GM21423 (cell line): Measurements from ENCODE around the gene FGD4.
"Not testable (repeated sequence)": the region's sequence is repeated elsewhere in the genome, so short reads cannot be mapped to it uniquely, and the experiment has no call there.

Source experiments
- ATAC-seq: cut with Tn5 transposase; IDR thresholded peaks from one replicate; pipeline ENCODE4 v1.9.1; 2021; ENCODE audit warnings: mild to moderate bottlenecking, moderate library complexity; ENCODE audit not compliant: unreplicated experiment

FGD4 gene

DNA sequence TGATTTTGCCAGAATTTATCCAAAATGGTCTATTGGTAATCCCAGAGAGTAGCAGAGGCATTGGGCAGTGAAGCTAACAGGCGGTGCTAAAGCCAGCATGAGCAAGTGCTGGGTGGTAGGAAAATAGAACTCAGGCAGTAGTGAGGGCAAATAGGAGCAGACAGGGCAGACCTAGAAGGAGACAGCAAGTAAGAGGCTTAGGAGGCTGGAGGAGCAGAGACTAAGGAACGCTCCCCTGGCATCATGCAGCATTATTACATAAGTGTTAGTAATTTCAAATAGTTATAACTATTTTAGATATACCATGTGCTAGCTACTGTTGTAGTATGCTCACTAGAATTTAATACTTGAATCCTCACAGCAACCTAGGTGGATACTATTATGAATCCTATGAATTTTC lies 151.7 kb downstream of the FGD4 start:
- no peak for ATAC-seq

GRCh38 chr12:32558903-32559302 lies 159.5 kb downstream of the FGD4 start:
- peak; percentile 98 for ATAC-seq

DNA sequence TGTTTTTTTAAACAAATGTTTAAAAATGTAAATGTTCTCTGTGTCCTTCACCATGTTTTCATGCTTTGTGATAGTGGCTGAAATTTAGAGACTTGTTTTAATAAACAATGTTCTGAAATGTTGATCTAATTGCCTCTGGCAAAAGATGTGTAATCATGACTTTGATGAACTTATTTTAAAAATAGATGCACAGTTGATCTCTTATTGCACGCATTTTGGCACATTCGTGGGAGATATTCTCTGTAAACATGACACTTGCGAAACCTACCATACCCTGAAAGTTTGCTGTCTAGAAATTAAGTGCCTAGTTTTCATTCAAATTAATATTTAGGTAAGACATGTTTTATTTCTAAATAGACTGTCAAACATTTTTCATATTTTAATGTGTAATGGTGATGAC lies 160.1 kb downstream of the FGD4 start:
- no peak for ATAC-seq

DNA sequence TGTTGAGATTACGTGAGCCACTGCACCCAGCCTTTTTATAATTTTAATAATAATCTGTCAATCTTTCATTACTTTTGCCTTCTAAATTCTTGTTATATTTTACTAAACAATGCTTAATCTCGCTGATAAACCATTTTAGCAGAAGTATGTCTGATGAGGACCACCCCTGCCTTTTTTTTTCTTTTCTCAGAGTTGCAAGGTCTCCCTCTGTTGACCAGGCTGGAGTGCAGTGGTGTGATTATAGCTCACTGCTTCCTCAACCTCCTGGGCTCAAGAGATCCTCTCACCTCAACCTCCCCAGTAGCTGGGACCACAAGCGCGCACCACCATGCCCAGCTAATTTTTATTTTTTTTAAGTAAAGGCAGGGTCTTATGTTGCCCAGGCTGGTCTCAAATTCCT lies 161.2 kb downstream of the FGD4 start:
- ATAC-seq = no peak

- ATAC-seq = no peak
Observed at GRCh38 chr12:32561931-32562341, 162.6 kb downstream of the FGD4 start.

GRCh38 chr12:32562413-32562812 lies 163.1 kb downstream of the FGD4 start:
- not testable (repeated sequence) for ATAC-seq

- no peak for ATAC-seq
Observed at GRCh38 chr12:32566663-32567295, 167.4 kb downstream of the FGD4 start.

- no peak for ATAC-seq
Observed at GRCh38 chr12:32567296-32567674, 167.9 kb downstream of the FGD4 start.

GRCh38 chr12:32568228-32568627 lies 168.9 kb downstream of the FGD4 start:
- no peak for ATAC-seq

DNA sequence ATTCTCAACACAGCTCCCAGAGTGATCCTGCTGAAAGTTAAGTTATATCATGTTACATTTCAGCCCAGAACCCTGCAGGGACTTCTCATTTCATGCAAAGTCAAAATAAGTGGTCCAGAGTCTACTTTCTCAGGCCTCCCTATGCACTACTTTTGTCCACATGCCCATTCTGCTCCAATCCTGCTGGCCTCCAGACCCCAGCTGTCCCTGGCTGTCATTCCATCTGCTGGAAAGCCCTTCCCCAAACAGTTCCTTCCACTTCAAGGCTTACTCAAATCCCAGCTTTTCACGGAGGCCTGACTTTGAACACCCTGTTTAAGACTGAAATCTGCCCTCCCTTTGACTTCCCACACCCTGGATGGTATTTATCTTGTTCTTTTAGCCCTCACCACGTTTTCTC lies 169.9 kb downstream of the FGD4 start:
- no peak for ATAC-seq

DNA sequence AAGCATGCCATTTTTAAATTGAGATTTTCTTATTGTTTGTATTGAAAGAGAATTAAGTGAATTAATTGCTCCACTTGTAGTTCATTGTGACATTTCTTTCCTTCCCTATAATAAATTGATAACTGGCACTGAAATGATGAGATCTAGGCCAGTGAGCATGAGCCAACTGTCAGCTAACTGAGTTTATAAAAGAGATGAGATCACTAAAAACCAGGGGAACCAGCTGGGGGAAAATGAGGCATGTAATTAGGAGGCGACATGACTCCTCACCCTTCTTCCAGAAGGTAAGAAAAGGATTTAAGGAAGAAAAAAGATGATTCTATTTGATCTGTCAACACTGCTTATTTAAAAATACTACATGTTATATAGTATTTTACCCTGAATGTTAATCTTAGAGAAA lies 175.2 kb downstream of the FGD4 start:
- no peak for ATAC-seq

- no peak for ATAC-seq
Observed at GRCh38 chr12:32577328-32577727, 178.0 kb downstream of the FGD4 start.

DNA sequence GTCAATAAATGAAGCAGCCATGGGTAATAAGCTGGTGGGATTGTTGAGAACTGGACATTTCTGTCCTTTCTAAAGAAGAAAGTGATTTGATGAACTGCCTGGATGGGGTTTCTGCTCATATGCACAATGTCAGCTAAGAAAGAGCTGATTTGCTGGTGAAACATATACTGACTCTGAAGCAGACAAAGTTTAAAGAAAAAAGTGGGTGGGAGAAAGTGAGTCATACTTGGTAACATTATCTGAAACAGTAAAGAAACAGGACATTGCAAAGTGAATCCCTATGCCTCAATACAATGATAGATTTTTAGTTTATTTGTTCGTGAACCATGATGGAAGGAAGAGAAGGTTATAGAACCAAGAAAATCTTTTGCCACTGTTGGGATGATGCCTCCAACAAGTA lies 184.2 kb downstream of the FGD4 start:
- no peak for ATAC-seq

DNA sequence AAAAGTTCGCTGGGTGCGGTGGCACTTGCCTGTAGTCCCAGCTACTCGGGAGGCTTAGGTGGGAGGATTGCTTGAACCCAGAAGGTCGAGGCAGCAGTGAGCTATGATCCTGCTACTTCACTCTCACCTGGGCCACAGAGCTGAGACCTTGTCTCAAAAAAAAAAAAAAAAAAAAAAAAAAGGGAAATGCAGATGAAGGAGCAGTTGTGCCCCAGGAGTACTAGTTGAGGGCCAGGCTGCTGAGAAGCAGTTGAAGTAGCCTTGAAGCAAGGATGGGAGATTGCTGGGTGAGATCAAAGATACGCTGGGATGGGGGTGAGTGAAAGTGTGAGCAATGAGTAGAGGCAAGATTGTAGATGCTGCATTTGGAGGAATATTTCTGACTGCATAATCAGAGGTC lies 186.3 kb downstream of the FGD4 start:
- ATAC-seq = no peak

- ATAC-seq = no peak
Observed at GRCh38 chr12:32586390-32586789, 187.0 kb downstream of the FGD4 start.

DNA sequence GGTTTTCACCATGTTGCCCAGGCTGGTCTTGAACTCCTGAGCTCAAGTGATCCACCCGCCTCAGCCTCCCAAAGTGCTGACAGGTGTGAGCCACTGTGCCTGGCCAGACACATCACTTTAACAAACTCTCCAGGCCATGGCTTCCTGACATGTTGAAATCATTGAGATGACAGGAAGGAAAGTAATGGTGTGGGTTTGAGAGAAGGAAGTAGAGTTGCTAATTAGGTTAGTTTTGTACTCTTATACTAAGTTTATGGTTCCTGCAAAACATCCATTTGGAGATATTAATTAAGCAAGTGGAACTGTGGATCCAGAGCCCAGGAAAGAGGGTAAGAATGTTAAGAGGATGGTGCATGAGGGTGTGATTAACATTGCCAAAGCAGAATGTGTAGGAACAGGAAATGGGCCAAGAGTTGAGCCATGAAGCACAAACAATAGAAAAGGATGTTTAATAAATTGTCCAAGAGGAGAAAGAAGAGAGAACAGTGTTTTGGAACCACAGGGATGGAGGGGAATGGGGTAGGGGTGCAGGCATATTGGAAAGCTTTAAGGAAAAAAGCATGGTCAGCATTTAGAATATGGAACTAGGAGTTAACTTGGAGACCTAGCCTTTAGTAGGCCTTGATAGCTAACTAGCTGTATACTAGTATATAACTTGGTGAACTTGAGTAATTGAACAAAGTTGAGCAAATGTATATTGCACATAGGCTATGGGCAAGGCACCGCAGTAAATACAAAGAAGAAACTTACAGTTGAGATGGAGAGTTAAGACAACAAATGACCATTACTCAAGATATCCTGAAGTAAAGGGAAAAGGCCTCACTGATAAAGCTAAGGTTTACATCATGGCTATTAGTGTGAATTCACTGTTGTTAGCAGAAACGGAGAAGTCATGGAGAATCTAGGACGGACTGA lies 188.5 kb downstream of the FGD4 start:
- no peak for ATAC-seq

DNA sequence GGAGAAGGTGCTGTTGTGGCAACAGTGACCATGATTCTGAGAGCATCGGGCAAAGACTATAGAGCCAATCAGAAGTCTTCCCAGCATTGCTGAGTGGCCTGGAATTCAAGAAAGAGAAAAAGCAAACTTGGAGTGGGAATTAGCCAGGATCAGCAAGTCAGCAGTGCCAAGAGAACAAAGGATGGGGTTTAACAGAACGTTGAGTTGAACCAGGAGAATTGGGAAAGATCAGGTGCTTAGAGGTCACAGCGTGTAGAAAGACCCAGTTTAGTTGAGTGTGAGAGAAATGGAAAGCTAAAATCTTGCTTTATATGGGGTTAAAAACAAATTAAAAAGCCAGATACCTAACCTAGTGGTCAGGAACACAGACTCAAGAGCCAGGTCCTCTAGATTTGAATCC lies 189.2 kb downstream of the FGD4 start:
- ATAC-seq = no peak

GRCh38 chr12:32589165-32589865 lies 190.0 kb downstream of the FGD4 start:
- peak; percentile 63 for ATAC-seq

GRCh38 chr12:32595251-32595650 lies 195.9 kb downstream of the FGD4 start:
- no peak for ATAC-seq

DNA sequence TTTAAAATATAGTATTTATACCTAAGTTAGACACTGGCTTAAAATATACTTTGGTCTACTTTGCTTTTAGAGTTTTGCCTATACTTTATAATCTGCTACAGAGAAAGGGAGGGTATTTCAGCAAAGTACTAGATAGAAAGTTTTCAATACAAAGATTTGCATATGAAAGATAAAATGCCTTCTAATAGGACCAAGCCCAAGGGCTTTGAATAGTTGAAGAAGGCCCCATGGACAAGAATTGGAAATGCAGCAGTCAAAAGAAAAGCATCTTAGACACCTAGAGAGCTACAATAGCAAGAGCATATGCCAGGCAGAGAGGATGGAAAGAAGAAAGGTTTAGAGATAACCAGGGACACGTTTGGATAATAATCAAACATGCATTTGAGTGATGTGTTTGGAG lies 196.7 kb downstream of the FGD4 start:
- ATAC-seq = no peak

DNA sequence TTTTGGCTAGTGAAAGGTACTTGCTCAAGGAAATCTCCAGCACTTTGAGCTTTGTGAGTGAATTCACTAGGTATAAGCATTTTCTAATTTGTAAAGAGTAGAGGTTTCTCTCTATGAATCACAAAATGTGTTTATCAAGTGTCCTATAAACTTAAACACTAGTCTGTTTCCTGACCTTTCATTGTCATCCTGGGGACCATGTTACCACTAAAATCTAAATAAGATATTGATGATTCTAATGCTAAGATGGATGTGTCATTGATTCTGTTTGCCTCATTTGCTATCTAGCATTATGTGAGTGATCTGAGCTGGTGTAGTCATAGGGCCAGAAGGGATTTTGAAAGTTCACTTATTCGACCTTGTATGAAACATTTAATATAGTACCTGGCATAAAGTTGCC lies 199.3 kb downstream of the FGD4 start:
- no peak for ATAC-seq

- ATAC-seq = no peak
Observed at GRCh38 chr12:32600681-32601080, 201.3 kb downstream of the FGD4 start.
